A673 (cell line): ENCODE data around the gene TSPO. TPM values are rescaled to one million over a fixed set of nuclear protein-coding genes. Genes with fewer than 3 reads are reported as not detected.

ENCODE experiments used
- BruUV-seq: library from RNA; stranded (reverse); fragments of 400-500 nt; replicated peaks from 2 replicates; lab custom pipeline; 2021; lab: Mats Ljungman, UMichigan
- CTCF ChIA-PET: fragments of 300-600 bp; sonication (Branson Sonifier 250); formaldehyde crosslinking; loops from one replicate; lab custom pipeline; 2022; ENCODE audit warnings: antibody characterized with exemption; lab: Charles Lee
- POLR2A ChIA-PET: fragments of 300-600 bp; sonication (Branson Sonifier 250); formaldehyde crosslinking; loops from one replicate; lab custom pipeline; 2022; ENCODE audit warnings: antibody characterized with exemption; ENCODE audit not compliant: low non-redundant PET; lab: Charles Lee
- DNase-seq: peaks from one replicate; pipeline ENCODE4 v3.0.0-alpha.2; 2015; ENCODE audit warnings: low spot score
- H3K27ac ChIP-seq: fragments of 200-600 bp; sonication (generic); 2 replicates; pipeline ENCODE4 v1.5.1; 2016; ENCODE audit warnings: mixed run types, low read depth, mild to moderate bottlenecking, mixed read lengths, antibody characterized with exemption, low read length; ENCODE audit not compliant: poor library complexity, severe bottlenecking
- H3K27me3 ChIP-seq: fragments of 200-600 bp; sonication (generic); replicated peaks from 2 replicates; pipeline ENCODE4 v1.6.1; 2017; ENCODE audit warnings: mixed run types, low read depth, mild to moderate bottlenecking, mixed read lengths, antibody characterized with exemption, low read length; ENCODE audit not compliant: insufficient read depth, poor library complexity
- H3K36me3 ChIP-seq: fragments of 200-600 bp; sonication (generic); 2 replicates; pipeline ENCODE4 v1.6.1; 2016; ENCODE audit warnings: mixed run types, mild to moderate bottlenecking, mixed read lengths, antibody characterized with exemption, low read length; ENCODE audit not compliant: insufficient read depth, poor library complexity, severe bottlenecking
- H3K4me1 ChIP-seq: fragments of 200-600 bp; sonication (generic); 2 replicates; pipeline ENCODE4 v1.6.1; 2017; ENCODE audit warnings: mixed run types, mild to moderate bottlenecking, mixed read lengths, antibody characterized with exemption, low read length; ENCODE audit not compliant: insufficient read depth, poor library complexity, severe bottlenecking
- H3K4me3 ChIP-seq: fragments of 200-600 bp; sonication (generic); 2 replicates; pipeline ENCODE4 v1.5.1; 2016; ENCODE audit warnings: low read depth, mixed run types, mild to moderate bottlenecking, mixed read lengths, low read length; ENCODE audit not compliant: poor library complexity, severe bottlenecking
- H3K9me3 ChIP-seq: fragments of 200-600 bp; sonication (generic); 2 replicates; pipeline ENCODE4 v1.6.1; 2016; ENCODE audit warnings: mixed run types, low read depth, mild to moderate bottlenecking, mixed read lengths, antibody characterized with exemption, low read length; ENCODE audit not compliant: poor library complexity, severe bottlenecking
- EZH2 ChIP-seq: fragments of 200-600 bp; sonication (generic); IDR thresholded peaks from 2 replicates; pipeline ENCODE4 v1.6.1; 2017; ENCODE audit warnings: borderline replicate concordance, low read depth, mild to moderate bottlenecking, mixed read lengths, antibody characterized with exemption, low read length; ENCODE audit not compliant: poor library complexity, severe bottlenecking
- intact Hi-C: fragments of 100-400 bp; cut with micrococcal nuclease; formaldehyde crosslinking; loops from one replicate; pipeline ENCODE4 v1.10.0; 2022; ENCODE audit not compliant: unreplicated experiment
- total RNA-seq: library from RNA; stranded (reverse); gene quantifications from 2 replicates; pipeline ENCODE4 v1.2.3, GENCODE V29; 2021
- TF ChIP-seq, protein P1 (sequence below): fragments of 300-800, 200-600 bp; sonication (generic); conservative IDR thresholded peaks from 2 replicates; pipeline ENCODE4 v1.5.1; 2017; ENCODE audit warnings: low read depth, mild to moderate bottlenecking, antibody characterized with exemption, low read length, moderate library complexity, mixed read lengths

The TSPO gene
- total RNA-seq, 1 experiment from 2014 or later: 105 TPM

DNA sequence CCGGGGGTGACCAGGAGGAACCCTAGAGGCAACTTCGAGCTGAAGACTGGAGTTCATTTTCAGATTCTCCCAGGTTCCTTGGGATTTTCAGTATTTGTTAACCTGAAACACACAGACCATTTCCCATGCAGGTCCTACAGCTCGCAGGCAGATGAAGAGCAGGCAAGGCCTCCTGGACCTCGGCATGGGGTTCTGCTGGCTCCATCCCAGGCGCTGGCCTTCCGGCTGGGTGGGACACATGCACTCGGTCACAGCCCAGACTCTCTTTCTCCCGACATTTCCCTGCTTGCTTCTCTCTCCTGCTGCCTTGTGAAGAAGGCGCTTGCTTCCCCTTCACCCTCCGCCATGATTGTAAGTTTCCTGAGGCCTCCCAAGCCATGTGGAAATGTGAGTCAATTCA lies 51.0 kb downstream of the TSPO start:
- H3K4me3 ChIP-seq: no peak overlapping the region
- no peak overlapping the region for H3K27ac ChIP-seq
- no peaks in the 10 kb centered on the region for H3K36me3 ChIP-seq
- BruUV-seq: no TSS peak
- intact Hi-C loops: no loop called here
- TF ChIP-seq, protein P1, sequence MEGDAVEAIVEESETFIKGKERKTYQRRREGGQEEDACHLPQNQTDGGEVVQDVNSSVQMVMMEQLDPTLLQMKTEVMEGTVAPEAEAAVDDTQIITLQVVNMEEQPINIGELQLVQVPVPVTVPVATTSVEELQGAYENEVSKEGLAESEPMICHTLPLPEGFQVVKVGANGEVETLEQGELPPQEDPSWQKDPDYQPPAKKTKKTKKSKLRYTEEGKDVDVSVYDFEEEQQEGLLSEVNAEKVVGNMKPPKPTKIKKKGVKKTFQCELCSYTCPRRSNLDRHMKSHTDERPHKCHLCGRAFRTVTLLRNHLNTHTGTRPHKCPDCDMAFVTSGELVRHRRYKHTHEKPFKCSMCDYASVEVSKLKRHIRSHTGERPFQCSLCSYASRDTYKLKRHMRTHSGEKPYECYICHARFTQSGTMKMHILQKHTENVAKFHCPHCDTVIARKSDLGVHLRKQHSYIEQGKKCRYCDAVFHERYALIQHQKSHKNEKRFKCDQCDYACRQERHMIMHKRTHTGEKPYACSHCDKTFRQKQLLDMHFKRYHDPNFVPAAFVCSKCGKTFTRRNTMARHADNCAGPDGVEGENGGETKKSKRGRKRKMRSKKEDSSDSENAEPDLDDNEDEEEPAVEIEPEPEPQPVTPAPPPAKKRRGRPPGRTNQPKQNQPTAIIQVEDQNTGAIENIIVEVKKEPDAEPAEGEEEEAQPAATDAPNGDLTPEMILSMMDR: no peak
- no peak for TF ChIP-seq EZH2
- H3K4me1 ChIP-seq: no peaks in the 10 kb centered on the region
- H3K9me3 ChIP-seq: no peaks in the 10 kb centered on the region
- no peaks in the 10 kb centered on the region for H3K27me3 ChIP-seq
- ChIA-PET CTCF (no interaction called here), POLR2A (no interaction called here)
- no peak for DNase-seq

DNA sequence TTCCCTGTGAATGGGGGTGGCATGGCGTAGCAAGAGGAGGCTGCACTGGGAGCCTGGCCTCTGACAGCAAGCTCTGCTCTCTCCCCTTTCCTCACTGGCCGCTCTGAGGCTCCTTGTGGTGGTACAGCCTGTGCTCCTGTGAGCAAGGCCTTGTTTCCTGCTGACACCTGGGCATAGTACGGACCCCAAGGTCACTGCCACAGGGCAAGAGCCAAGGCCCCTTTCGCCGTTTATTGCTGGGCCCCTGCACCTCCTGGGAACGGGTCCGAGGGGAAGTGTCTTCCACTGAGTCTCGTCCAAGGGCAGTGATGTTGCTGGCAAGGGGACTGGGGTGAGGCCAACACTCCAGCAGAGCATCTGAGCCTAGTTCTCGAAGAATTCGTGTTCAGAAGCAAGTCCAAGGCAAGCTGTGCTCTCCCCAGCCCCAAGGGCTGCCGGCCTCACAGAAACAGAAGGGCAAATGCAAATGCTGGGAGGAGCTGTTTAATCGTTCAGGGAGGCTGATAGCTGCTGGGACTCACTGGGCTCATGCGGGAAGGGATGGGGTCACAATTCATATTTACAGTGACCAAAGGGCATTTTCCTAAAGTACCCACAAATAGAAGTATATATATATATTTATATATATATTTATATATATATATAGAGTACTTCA lies 51.5 kb downstream of the TSPO start:
- BruUV-seq: no TSS peak
- no peak overlapping the region for H3K27ac ChIP-seq
- no peaks in the 10 kb centered on the region for H3K4me1 ChIP-seq
- H3K27me3 ChIP-seq: no peaks in the 10 kb centered on the region
- no peak for DNase-seq
- no peaks in the 10 kb centered on the region for H3K36me3 ChIP-seq
- POLR2A ChIA-PET: no interaction called here
- CTCF ChIA-PET: no interaction called here
- H3K9me3 ChIP-seq: no peaks in the 10 kb centered on the region
- TF ChIP-seq, protein P1: no peak
- TF ChIP-seq EZH2: no peak
- no peak overlapping the region for H3K4me3 ChIP-seq
- intact Hi-C loops: no loop called here

DNA sequence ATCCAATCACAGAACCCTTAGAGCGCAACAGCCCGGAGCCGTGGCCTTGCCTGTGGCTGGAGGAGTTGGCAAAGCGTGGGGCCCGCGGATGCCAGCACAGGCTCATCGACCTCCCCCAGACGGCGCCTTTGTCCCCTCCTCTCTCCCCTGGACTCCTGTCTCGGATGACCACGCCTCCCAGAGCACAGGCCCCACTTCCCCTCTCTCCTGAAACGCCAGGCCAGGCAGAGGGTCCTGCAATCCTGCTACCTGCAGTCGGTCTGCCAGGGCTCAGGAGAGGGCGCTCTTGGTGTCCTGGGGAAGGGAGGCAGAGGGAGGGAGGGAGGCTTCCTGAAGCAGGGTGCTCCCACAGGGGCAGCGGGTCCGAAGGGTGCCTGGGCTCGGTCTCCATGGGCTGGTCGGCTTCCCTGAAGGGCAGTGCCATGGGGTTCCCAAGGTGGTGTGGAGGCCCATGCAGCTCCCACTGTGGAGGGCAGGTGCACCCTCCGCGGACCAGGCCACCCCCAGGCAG lies 52.2 kb downstream of the TSPO start:
- TF ChIP-seq, protein P1: no peak
- no peak for TF ChIP-seq EZH2
- BruUV-seq: no TSS peak
- no peaks in the 10 kb centered on the region for H3K9me3 ChIP-seq
- no peak overlapping the region for H3K4me3 ChIP-seq
- H3K4me1 ChIP-seq: no peaks in the 10 kb centered on the region
- no peaks in the 10 kb centered on the region for H3K27me3 ChIP-seq
- POLR2A ChIA-PET: no interaction called here
- intact Hi-C loops: no loop called here
- no peaks in the 10 kb centered on the region for H3K36me3 ChIP-seq
- no peak overlapping the region for H3K27ac ChIP-seq
- CTCF ChIA-PET: interaction anchor here (0.6 kb wide), 1 partner anchor 681 kb away, joined by 4 read pairs; no protein-coding TSS in a partner anchor
- DNase-seq: no peak
